Natural killer cell (primary cell): ENCODE data around the gene ELMO1. TPM values are rescaled to one million over a fixed set of nuclear protein-coding genes. Genes with fewer than 3 reads are reported as not detected.

Source experiments
- ATAC-seq, 3 donors: fragments of 150-1000 bp in 2 of 3; fragments of 200-7000 bp in 1 of 3; cut with Tn5 transposase; 1 replicate in 1 of 3; 2 replicates in 2 of 3; pipeline ENCODE4 v1.10.0; 2021; ENCODE audit warnings: mild to moderate bottlenecking in 2 of 3, moderate library complexity in 2 of 3
- DNase-seq, 2 donors: peaks; one replicate each; pipeline versions ENCODE4 v3.0.0 to v3.0.0-alpha.2; 2013 to 2021; ENCODE audit warnings: mixed read lengths in 1 of 2
- H3K27ac ChIP-seq: one replicate; pipeline ENCODE4 v1.5.1; 2013; ENCODE audit warnings: mild to moderate bottlenecking, low read length
- H3K27me3 ChIP-seq: one replicate; pipeline ENCODE4 v1.6.1; 2013; ENCODE audit warnings: low read length; ENCODE audit not compliant: control insufficient read depth, insufficient read depth
- H3K36me3 ChIP-seq: one replicate; pipeline ENCODE4 v1.6.1; 2013; ENCODE audit warnings: low read length; ENCODE audit not compliant: control insufficient read depth, insufficient read depth
- H3K4me1 ChIP-seq: one replicate; pipeline ENCODE4 v1.6.1; 2013; ENCODE audit warnings: low read length; ENCODE audit not compliant: control insufficient read depth, insufficient read depth
- H3K4me3 ChIP-seq: one replicate; pipeline ENCODE4 v1.5.1; 2013; ENCODE audit warnings: low read length
- H3K9me3 ChIP-seq: one replicate; pipeline ENCODE4 v1.6.1; 2013; ENCODE audit warnings: low read length; ENCODE audit not compliant: control insufficient read depth, insufficient read depth
- H3K27ac Mint-ChIP-seq, 2 donors: one replicate each; pipeline ENCODE4 v1.8.0; 2022; ENCODE audit warnings: mild to moderate bottlenecking in 2 of 2, mixed read lengths in 2 of 2, moderate library complexity in 1 of 2
- H3K27me3 Mint-ChIP-seq, 2 donors: one replicate each; pipeline ENCODE4 v1.8.0; 2022; ENCODE audit warnings: low read depth in 2 of 2, mixed read lengths in 2 of 2
- H3K36me3 Mint-ChIP-seq: one replicate; pipeline ENCODE4 v1.8.0; 2022; ENCODE audit warnings: mixed read lengths
- H3K4me1 Mint-ChIP-seq, 2 donors: one replicate each; pipeline ENCODE4 v1.8.0; 2022; ENCODE audit warnings: mixed read lengths in 2 of 2
- H3K4me3 Mint-ChIP-seq: one replicate; pipeline ENCODE4 v1.8.0; 2022; ENCODE audit warnings: mild to moderate bottlenecking, moderate library complexity, mixed read lengths
- H3K9me3 Mint-ChIP-seq, 2 donors: one replicate each; pipeline ENCODE4 v1.8.0; 2022; ENCODE audit warnings: mixed read lengths in 2 of 2
- CTCF ChIP-seq: fragments of 200-600 bp; IDR thresholded peaks from one replicate; pipeline ENCODE4 v1.8.0; 2022; ENCODE audit warnings: antibody characterized with exemption
- WGBS: methylation state at CpG from one replicate; pipeline ENCODE4 v1.1.7; 2013; ENCODE audit warnings: missing lambda C conversion rate; ENCODE audit not compliant: insufficient coverage; 5-methylcytosine and 5-hydroxymethylcytosine counted together
- intact Hi-C: fragments of 100-400 bp; cut with micrococcal nuclease; formaldehyde crosslinking; loops from one replicate; pipeline ENCODE4 v1.14.2; 2022
- total RNA-seq, 4 donors: library from RNA; stranded (reverse); fragments of 120-200 nt in 1 of 4; gene quantifications; one replicate each; pipeline versions ENCODE4 v1.2.3 to v1.2.4, GENCODE V29; 2013 to 2022

ELMO1 gene
- total RNA-seq, 3 donors from 2014 or later (not counting 1 experiment from before 2014, with no cell fraction given): 127 to 147 (median 130) TPM

- WGBS: 3% methylated on average over 32 of the region's 32 CpGs
- no peaks in the 10 kb centered on the region for H3K27me3 ChIP-seq
- Mint-ChIP-seq H3K27ac (peak overlapping the region; percentile 58 to 80), H3K4me3 (peak overlapping the region; percentile 89), H3K36me3 (no peaks in the 10 kb centered on the region), H3K27me3 (peaks cover 17 to 46% of the 10 kb centered on the region in 2 donors), H3K9me3 (no peaks in the 10 kb centered on the region), H3K4me1 (peaks cover 59 to 78% of the 10 kb centered on the region in 2 donors)
- intact Hi-C loops: loop anchor here (2.0 to 10.0 kb wide), 4 partner anchors 94 to 144 kb away; partner anchors contain the start of gene ELMO1
- ATAC-seq (peak; percentile 80 to 83 (median 80)), DNase-seq (peak; percentile 41 to 88)
- no peaks in the 10 kb centered on the region for H3K9me3 ChIP-seq
- peaks cover 27% of the 10 kb centered on the region for H3K4me1 ChIP-seq
- peak; percentile 65 for TF ChIP-seq CTCF
- peak overlapping the region; percentile 53 for H3K4me3 ChIP-seq
- peak overlapping the region; percentile 47 for H3K27ac ChIP-seq
- no peaks in the 10 kb centered on the region for H3K36me3 ChIP-seq
These were observed 95.4 kb downstream of the ELMO1 start for GRCh38 chr7:37352974-37353948.

GRCh38 chr7:37352251-37352880, 96.3 kb downstream of the ELMO1 start:
- Histone ChIP-seq H3K27ac (no peak overlapping the region), H3K4me1 (peaks cover 27% of the 10 kb centered on the region), H3K9me3 (no peaks in the 10 kb centered on the region), H3K27me3 (no peaks in the 10 kb centered on the region), H3K4me3 (no peak overlapping the region), H3K36me3 (no peaks in the 10 kb centered on the region)
- DNase-seq: no peak
- H3K9me3 Mint-ChIP-seq: no peaks in the 10 kb centered on the region
- peak overlapping the region in 1 of 2 donors; percentile 80 for H3K27ac Mint-ChIP-seq
- no peak for ATAC-seq
- H3K4me1 Mint-ChIP-seq: peaks cover 58 to 69% of the 10 kb centered on the region in 2 donors
- H3K27me3 Mint-ChIP-seq: peaks cover 12 to 37% of the 10 kb centered on the region in 2 donors
- intact Hi-C loops: loop anchor here (2.0 to 10.0 kb wide), 4 partner anchors 95 to 144 kb away; partner anchors contain the start of gene ELMO1
- H3K36me3 Mint-ChIP-seq: no peaks in the 10 kb centered on the region
- 62% methylated on average over 13 of the region's 13 CpGs for WGBS
- H3K4me3 Mint-ChIP-seq: peak overlapping the region; percentile 89
- no peak for TF ChIP-seq CTCF

GRCh38 chr7:37351716-37352115, 96.9 kb downstream of the ELMO1 start:
- no peaks in the 10 kb centered on the region for H3K27me3 ChIP-seq
- no peaks in the 10 kb centered on the region for H3K9me3 ChIP-seq
- WGBS: 98% methylated on average over 3 of the region's 4 CpGs
- ATAC-seq (no peak), DNase-seq (no peak)
- peaks cover 9 to 31% of the 10 kb centered on the region in 2 donors for H3K27me3 Mint-ChIP-seq
- peaks cover 27% of the 10 kb centered on the region for H3K4me1 ChIP-seq
- intact Hi-C loops: loop anchor here (2.0 to 10.0 kb wide), 4 partner anchors 96 to 143 kb away; partner anchors contain the start of gene ELMO1
- H3K4me3 ChIP-seq: no peak overlapping the region
- TF ChIP-seq CTCF: no peak
- H3K36me3 Mint-ChIP-seq: no peaks in the 10 kb centered on the region
- no peak overlapping the region for H3K27ac ChIP-seq
- H3K4me1 Mint-ChIP-seq: peaks cover 51 to 63% of the 10 kb centered on the region in 2 donors
- no peaks in the 10 kb centered on the region for H3K9me3 Mint-ChIP-seq
- H3K27ac Mint-ChIP-seq: no peak overlapping the region
- no peaks in the 10 kb centered on the region for H3K36me3 ChIP-seq
- peak overlapping the region; percentile 32 for H3K4me3 Mint-ChIP-seq
